Ascending aorta (tissue), 2 donors: ENCODE data around the gene ST7. TPM values are rescaled to one million over a fixed set of nuclear protein-coding genes. Genes with fewer than 3 reads are reported as not detected.
A peak's percentile ranks its signal among the peaks of the same experiment; 100 is the strongest.

ENCODE experiments used
- DNase-seq, 2 donors: peaks; one replicate each; pipeline ENCODE4 v3.0.0-alpha.2; 2019; ENCODE audit warnings: low spot score in 2 of 2
- H3K27ac ChIP-seq, 2 donors: fragments of 200-600 bp; sonication (generic); one replicate each; pipeline ENCODE4 v1.5.1; 2016 to 2017; ENCODE audit warnings: mild to moderate bottlenecking in 1 of 2
- H3K27me3 ChIP-seq: fragments of 200-600 bp; sonication (generic); one replicate; pipeline ENCODE4 v1.5.1; 2017
- H3K36me3 ChIP-seq, 2 donors: fragments of 200-600 bp; sonication (generic); one replicate each; pipeline ENCODE4 v1.5.1; 2016
- H3K4me1 ChIP-seq, 2 donors: fragments of 200-600 bp; sonication (generic); one replicate each; pipeline ENCODE4 v1.5.1; 2016 to 2017; ENCODE audit warnings: mild to moderate bottlenecking in 1 of 2
- H3K4me3 ChIP-seq, 2 donors: fragments of 200-600 bp; sonication (generic); one replicate each; pipeline ENCODE4 v1.5.1; 2016 to 2017; ENCODE audit warnings: mild to moderate bottlenecking in 1 of 2
- H3K9me3 ChIP-seq, 2 donors: fragments of 200-600 bp; sonication (generic); one replicate each; pipeline ENCODE4 v1.5.1; 2016
- CTCF ChIP-seq, 3 experiments: fragments of 200-600 bp in 2 of 3; fragments of 450-650 bp in 1 of 3; sonication (generic) in 2 of 3; IDR thresholded peaks; one replicate each; pipeline ENCODE4 v1.5.1; 2016 to 2019; ENCODE audit warnings: antibody characterized with exemption in 3 of 3, mild to moderate bottlenecking in 1 of 3, moderate library complexity in 1 of 3
- intact Hi-C: fragments of 100-400 bp; cut with DNase I; formaldehyde crosslinking; loops from one replicate; pipeline ENCODE4 v1.15.1; 2023
- total RNA-seq: library from RNA; depleted of rRNA; stranded (reverse); fragments of >200 nt; gene quantifications from one replicate; pipeline ENCODE4 v1.1.0, GENCODE V29; 2016

ST7 gene
- total RNA-seq, 1 donor from 2014 or later = 19.2 TPM

GRCh38 chr7:117034851-117035464 is 81.7 kb downstream of the ST7 start:
- Histone ChIP-seq H3K4me1 (peaks cover 0 to 3% of the 10 kb centered on the region in 2 donors), H3K36me3 (no peaks in the 10 kb centered on the region), H3K27ac (no peak overlapping the region), H3K9me3 (peaks cover 5 to 10% of the 10 kb centered on the region in 2 donors), H3K27me3 (no peaks in the 10 kb centered on the region), H3K4me3 (no peak overlapping the region)
- DNase-seq = no peak
- TF ChIP-seq CTCF (IDR thresholded peaks at IDR 0.05) = no peak
- intact Hi-C loops = no loop called here

GRCh38 chr7:117035465-117035862 is 82.2 kb downstream of the ST7 start:
- Histone ChIP-seq H3K9me3 (peaks cover 5% of the 10 kb centered on the region in 2 donors), H3K4me1 (peaks cover 0 to 3% of the 10 kb centered on the region in 2 donors), H3K4me3 (no peak overlapping the region), H3K27ac (no peak overlapping the region), H3K27me3 (no peaks in the 10 kb centered on the region), H3K36me3 (no peaks in the 10 kb centered on the region)
- no peak for TF ChIP-seq CTCF (IDR thresholded peaks at IDR 0.05)
- DNase-seq = no peak
- intact Hi-C loops = no loop called here

GRCh38 chr7:117036053-117036669 is 82.9 kb downstream of the ST7 start:
- Histone ChIP-seq H3K27ac (no peak overlapping the region), H3K36me3 (no peaks in the 10 kb centered on the region), H3K4me3 (no peak overlapping the region), H3K4me1 (peaks cover 0 to 3% of the 10 kb centered on the region in 2 donors), H3K9me3 (no peaks in the 10 kb centered on the region), H3K27me3 (no peaks in the 10 kb centered on the region)
- TF ChIP-seq CTCF (IDR thresholded peaks at IDR 0.05) = no peak
- no peak for DNase-seq
- intact Hi-C loops = no loop called here

GRCh38 chr7:117036836-117037235 is 83.5 kb downstream of the ST7 start:
- Histone ChIP-seq H3K4me1 (peaks cover 0 to 3% of the 10 kb centered on the region in 2 donors), H3K27me3 (no peaks in the 10 kb centered on the region), H3K27ac (peak overlapping the region in 1 of 2 donors; percentile 2), H3K4me3 (no peak overlapping the region), H3K36me3 (no peaks in the 10 kb centered on the region), H3K9me3 (no peaks in the 10 kb centered on the region)
- no peak for TF ChIP-seq CTCF (IDR thresholded peaks at IDR 0.05)
- DNase-seq = no peak
- intact Hi-C loops = no loop called here

- Histone ChIP-seq H3K27ac (no peak overlapping the region), H3K4me1 (peaks cover 0 to 11% of the 10 kb centered on the region in 2 donors), H3K9me3 (no peaks in the 10 kb centered on the region), H3K27me3 (no peaks in the 10 kb centered on the region), H3K4me3 (no peak overlapping the region), H3K36me3 (no peaks in the 10 kb centered on the region)
- no peak for DNase-seq
- no peak for TF ChIP-seq CTCF (IDR thresholded peaks at IDR 0.05)
- intact Hi-C loops = no loop called here
Observed at GRCh38 chr7:117038408-117038807, 85.1 kb downstream of the ST7 start.
